ENCODE data around the gene EFTUD2.

The EFTUD2 gene

DNA sequence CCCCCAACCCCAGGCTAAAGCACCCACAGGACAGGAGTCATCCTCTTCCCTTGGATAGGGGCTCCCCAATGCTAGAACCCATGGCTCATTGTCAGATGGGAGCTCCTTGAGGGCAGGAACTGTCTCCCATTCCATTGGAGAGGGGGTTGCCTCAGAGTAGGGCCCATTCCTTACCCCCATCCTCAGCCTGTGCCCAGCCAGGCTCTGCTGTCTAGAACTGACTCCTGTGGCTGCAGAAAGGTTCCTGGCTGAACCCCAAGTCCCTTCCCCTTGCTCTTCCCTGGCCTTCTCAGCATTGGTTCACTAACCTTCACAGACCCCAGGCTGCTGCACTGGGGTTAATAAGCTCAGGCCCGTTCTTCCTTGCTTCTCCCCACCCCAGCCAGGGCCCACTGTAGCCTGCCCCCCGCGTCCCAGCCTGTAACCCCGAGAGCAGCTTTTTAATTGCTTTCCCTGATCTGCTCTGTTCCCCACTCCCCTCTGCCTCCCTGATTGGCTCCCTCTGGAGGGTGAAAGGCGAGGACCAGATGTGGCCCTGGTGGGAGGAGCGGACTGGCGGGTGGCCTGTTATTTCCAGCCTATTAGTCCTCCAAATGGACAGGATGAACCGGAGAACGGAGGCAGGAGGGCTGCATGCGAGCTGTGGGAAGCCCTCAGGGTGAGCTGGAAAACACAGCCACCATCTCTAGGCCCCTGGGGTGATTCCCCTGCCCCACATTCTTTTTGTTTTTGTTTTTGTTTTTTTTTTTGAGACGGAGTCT lies 22.1 kb upstream of the EFTUD2 start:
- H3K27me3 ChIP-seq (ENCODE audit: insufficient read depth, low read length) = no peaks in the 10 kb centered on the region
- H2AFZ ChIP-seq (ENCODE audit: low read depth, low read length) = no peak overlapping the region
- H3K4me3 ChIP-seq (ENCODE audit: low read length) = no peak overlapping the region
- H3K9me3 ChIP-seq (ENCODE audit: low read length) = no peaks in the 10 kb centered on the region
- H3K4me1 ChIP-seq (ENCODE audit: insufficient read depth, low read length) = peaks cover 7% of the 10 kb centered on the region
- peaks cover 7% of the 10 kb centered on the region for H3K36me3 ChIP-seq (ENCODE audit: insufficient read depth, low read length)

DNA sequence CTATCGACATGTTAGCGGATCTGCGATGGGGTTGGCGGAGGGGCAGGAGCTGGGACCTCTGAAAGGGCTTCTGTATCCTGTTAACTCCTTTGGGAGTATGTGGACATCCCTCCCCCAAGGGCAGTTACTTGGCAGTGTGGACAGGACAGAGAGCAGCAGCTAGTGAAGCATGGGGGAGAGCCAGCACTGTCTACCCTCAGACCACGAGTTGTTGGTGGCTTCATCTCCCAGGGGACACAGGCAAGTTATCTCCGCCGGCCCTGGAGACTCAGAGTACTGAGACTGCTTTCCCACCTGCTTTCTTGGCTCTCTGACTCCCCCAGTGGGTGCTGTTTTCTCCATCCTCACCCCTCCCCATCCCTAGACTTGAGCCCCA lies 21.3 kb upstream of the EFTUD2 start:
- Histone ChIP-seq H3K36me3 (ENCODE audit: insufficient read depth, low read length) (no peaks in the 10 kb centered on the region), H2AFZ (ENCODE audit: low read depth, low read length) (no peak overlapping the region), H3K4me1 (ENCODE audit: insufficient read depth, low read length) (peaks cover 14% of the 10 kb centered on the region), H3K9me3 (ENCODE audit: low read length) (no peaks in the 10 kb centered on the region), H3K27me3 (ENCODE audit: insufficient read depth, low read length) (no peaks in the 10 kb centered on the region), H3K4me3 (ENCODE audit: low read length) (no peak overlapping the region)

DNA sequence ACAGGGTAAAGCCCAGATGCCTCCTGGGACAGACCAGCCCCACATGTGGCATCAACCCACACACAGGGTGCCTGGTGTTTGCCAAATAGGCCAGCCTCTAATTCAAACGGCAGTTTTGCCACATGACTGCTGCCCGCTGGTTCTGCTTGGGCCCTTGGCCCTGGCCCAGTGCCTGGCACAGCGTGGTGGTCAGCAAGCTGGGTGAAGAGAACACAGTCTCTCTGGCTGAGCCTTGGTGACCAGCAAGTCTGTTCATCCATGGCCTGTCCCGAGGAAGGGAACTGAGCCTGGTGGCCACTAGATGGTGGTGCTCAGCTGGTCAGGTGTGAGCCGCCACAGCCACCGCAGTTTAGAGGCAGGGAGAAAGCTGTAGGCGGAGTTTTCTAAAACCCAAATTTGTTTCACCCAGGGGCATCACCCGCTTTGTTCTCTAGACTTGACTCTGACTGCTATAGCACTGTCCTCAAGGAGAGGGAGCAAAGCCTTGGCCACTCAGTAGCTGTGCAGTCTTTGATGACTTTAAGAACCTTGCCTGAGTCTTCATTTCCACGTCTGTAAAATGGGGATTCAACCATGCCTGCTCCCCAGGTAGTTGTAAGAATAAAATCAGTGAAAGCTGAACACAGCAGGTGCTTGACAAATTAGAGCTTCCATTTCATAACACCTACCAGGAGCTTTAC lies 20.8 kb upstream of the EFTUD2 start:
- Histone ChIP-seq H3K4me1 (ENCODE audit: insufficient read depth, low read length) (peaks cover 14% of the 10 kb centered on the region), H3K27me3 (ENCODE audit: insufficient read depth, low read length) (no peaks in the 10 kb centered on the region), H2AFZ (ENCODE audit: low read depth, low read length) (no peak overlapping the region), H3K9me3 (ENCODE audit: low read length) (no peaks in the 10 kb centered on the region), H3K4me3 (ENCODE audit: low read length) (no peak overlapping the region), H3K36me3 (ENCODE audit: insufficient read depth, low read length) (no peaks in the 10 kb centered on the region)

GRCh38 chr17:44919411-44919810 lies 20.2 kb upstream of the EFTUD2 start:
- peaks cover under 1% of the 10 kb centered on the region for H3K27me3 ChIP-seq (ENCODE audit: insufficient read depth, low read length)
- H3K36me3 ChIP-seq (ENCODE audit: insufficient read depth, low read length) = no peaks in the 10 kb centered on the region
- H2AFZ ChIP-seq (ENCODE audit: low read depth, low read length) = no peak overlapping the region
- H3K4me3 ChIP-seq (ENCODE audit: low read length) = no peak overlapping the region
- no peaks in the 10 kb centered on the region for H3K9me3 ChIP-seq (ENCODE audit: low read length)
- H3K4me1 ChIP-seq (ENCODE audit: insufficient read depth, low read length) = peaks cover 14% of the 10 kb centered on the region

- H3K4me3 ChIP-seq (ENCODE audit: low read length) = no peak overlapping the region
- no peak overlapping the region for H2AFZ ChIP-seq (ENCODE audit: low read depth, low read length)
- peaks cover 3% of the 10 kb centered on the region for H3K27me3 ChIP-seq (ENCODE audit: insufficient read depth, low read length)
- peaks cover 14% of the 10 kb centered on the region for H3K4me1 ChIP-seq (ENCODE audit: insufficient read depth, low read length)
- H3K9me3 ChIP-seq (ENCODE audit: low read length) = no peaks in the 10 kb centered on the region
- no peaks in the 10 kb centered on the region for H3K36me3 ChIP-seq (ENCODE audit: insufficient read depth, low read length)
Observed at GRCh38 chr17:44918006-44918405, 18.8 kb upstream of the EFTUD2 start.

DNA sequence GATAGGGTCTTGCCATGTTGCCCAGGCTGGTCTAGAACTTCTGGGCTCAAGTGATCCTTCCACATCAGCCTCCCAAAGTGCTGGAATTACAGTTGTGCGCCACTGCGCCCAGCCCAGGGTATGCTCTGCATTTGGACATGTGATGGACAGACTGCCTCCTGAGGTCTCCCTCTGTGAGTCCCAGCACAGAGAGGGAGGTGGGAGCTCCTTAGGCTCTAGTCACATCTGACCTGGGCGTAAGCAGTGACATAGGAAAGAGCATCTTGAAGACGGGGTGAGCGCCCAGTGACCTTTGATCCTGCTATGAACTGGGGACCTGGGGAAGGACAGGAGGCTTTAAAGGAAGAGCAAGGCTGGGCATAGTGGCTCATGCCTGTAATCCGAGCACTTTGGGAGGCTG lies 18.2 kb upstream of the EFTUD2 start:
- Histone ChIP-seq H3K36me3 (ENCODE audit: insufficient read depth, low read length) (no peaks in the 10 kb centered on the region), H2AFZ (ENCODE audit: low read depth, low read length) (no peak overlapping the region), H3K4me3 (ENCODE audit: low read length) (no peak overlapping the region), H3K4me1 (ENCODE audit: insufficient read depth, low read length) (peaks cover 14% of the 10 kb centered on the region), H3K9me3 (ENCODE audit: low read length) (no peaks in the 10 kb centered on the region), H3K27me3 (ENCODE audit: insufficient read depth, low read length) (peaks cover 5% of the 10 kb centered on the region)

DNA sequence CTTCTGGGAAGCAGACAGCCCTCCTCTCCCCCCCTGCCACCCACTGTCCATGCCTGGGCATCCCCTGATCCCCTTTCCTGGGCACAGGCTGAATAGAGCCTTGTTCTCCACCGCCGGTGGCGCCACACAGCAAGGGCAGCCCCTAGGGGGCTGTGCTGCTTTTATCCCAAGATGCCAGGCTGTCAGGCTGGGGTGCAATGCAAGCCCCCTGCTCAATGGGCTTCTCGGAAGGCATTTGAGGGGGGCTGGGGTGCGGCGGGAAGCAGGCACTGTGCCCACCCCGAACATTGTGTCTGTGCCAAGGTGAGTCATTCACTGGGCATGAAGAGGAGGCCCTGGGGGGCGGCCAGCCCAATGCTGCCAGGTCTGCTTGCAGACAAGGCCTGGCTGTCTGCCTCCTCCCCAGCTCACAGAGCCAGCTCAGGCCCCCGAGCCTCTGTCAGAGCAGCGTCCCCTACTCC lies 17.6 kb upstream of the EFTUD2 start:
- H2AFZ ChIP-seq (ENCODE audit: low read depth, low read length) = no peak overlapping the region
- H3K36me3 ChIP-seq (ENCODE audit: insufficient read depth, low read length) = no peaks in the 10 kb centered on the region
- H3K4me3 ChIP-seq (ENCODE audit: low read length) = no peak overlapping the region
- H3K9me3 ChIP-seq (ENCODE audit: low read length) = no peaks in the 10 kb centered on the region
- H3K27me3 ChIP-seq (ENCODE audit: insufficient read depth, low read length) = peaks cover 8% of the 10 kb centered on the region
- H3K4me1 ChIP-seq (ENCODE audit: insufficient read depth, low read length) = peaks cover 14% of the 10 kb centered on the region

- no peaks in the 10 kb centered on the region for H3K9me3 ChIP-seq (ENCODE audit: low read length)
- peaks cover 9% of the 10 kb centered on the region for H3K27me3 ChIP-seq (ENCODE audit: insufficient read depth, low read length)
- H3K4me1 ChIP-seq (ENCODE audit: insufficient read depth, low read length) = peaks cover 10% of the 10 kb centered on the region
- H3K36me3 ChIP-seq (ENCODE audit: insufficient read depth, low read length) = no peaks in the 10 kb centered on the region
- no peak overlapping the region for H2AFZ ChIP-seq (ENCODE audit: low read depth, low read length)
- no peak overlapping the region for H3K4me3 ChIP-seq (ENCODE audit: low read length)
Observed at GRCh38 chr17:44915862-44916780, 16.9 kb upstream of the EFTUD2 start.

DNA sequence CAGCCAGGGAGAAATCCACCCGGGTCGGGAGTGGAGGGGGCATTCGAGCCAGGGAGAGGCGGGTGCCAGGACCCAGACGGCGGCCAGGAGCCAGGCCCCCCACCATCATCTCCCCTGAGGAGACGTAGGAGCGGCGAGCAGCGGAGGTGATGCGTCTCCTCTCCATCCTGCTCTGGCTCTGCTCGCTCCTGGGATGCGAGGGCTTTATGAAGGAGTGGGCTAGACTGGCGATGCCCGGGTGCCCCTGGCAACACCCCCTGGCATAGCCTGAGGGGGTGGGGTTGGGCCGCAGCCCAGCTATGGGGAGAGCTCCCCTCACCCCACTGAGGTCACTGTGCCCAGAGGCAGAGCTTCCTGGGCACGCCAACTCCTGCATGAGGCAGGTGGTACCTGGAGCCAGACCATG lies 16.1 kb upstream of the EFTUD2 start, which contains the start of gene GFAP:
TSS of gene GFAP (minus strand) at position 180 of the 406 bp plus-strand sequence. CDS start at position 166, 14 bp downstream.
- Histone ChIP-seq H3K36me3 (ENCODE audit: insufficient read depth, low read length) (no peaks in the 10 kb centered on the region), H3K4me3 (ENCODE audit: low read length) (no peak within 1 kb of the TSS), H3K9me3 (ENCODE audit: low read length) (peaks cover 2% of the 10 kb centered on the region), H2AFZ (ENCODE audit: low read depth, low read length) (no peak within 1 kb of the TSS), H3K27me3 (ENCODE audit: insufficient read depth, low read length) (peaks cover 16% of the 10 kb centered on the region), H3K4me1 (ENCODE audit: insufficient read depth, low read length) (peaks cover 10% of the 10 kb centered on the region)

GRCh38 chr17:44914698-44915271 lies 15.5 kb upstream of the EFTUD2 start:
- Histone ChIP-seq H3K27me3 (ENCODE audit: insufficient read depth, low read length) (peaks cover 16% of the 10 kb centered on the region), H3K9me3 (ENCODE audit: low read length) (peaks cover 2% of the 10 kb centered on the region), H3K4me1 (ENCODE audit: insufficient read depth, low read length) (peaks cover 16% of the 10 kb centered on the region), H2AFZ (ENCODE audit: low read depth, low read length) (no peak overlapping the region), H3K4me3 (ENCODE audit: low read length) (no peak overlapping the region), H3K36me3 (ENCODE audit: insufficient read depth, low read length) (no peaks in the 10 kb centered on the region)

DNA sequence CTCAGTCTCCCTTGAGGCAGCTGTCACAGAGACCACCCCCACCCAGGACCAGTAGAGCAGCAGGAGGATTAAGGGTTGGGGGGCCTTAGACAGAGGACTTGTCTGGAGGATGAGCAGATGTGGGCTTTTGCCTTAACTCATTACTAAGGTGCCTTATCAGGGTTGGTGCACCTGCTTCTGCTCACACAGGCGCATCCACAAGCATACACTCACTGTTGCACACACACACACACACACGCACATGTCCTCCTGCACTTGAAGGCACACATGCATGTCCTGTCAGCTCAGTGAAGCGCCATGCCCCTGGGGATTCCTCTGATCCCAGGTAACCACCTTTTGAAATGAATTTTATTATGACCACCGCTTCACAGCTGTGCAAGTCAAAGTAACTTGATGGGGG lies 14.9 kb upstream of the EFTUD2 start:
- Histone ChIP-seq H3K27me3 (ENCODE audit: insufficient read depth, low read length) (peaks cover 16% of the 10 kb centered on the region), H2AFZ (ENCODE audit: low read depth, low read length) (no peak overlapping the region), H3K36me3 (ENCODE audit: insufficient read depth, low read length) (no peaks in the 10 kb centered on the region), H3K9me3 (ENCODE audit: low read length) (peaks cover 2% of the 10 kb centered on the region), H3K4me1 (ENCODE audit: insufficient read depth, low read length) (peaks cover 19% of the 10 kb centered on the region), H3K4me3 (ENCODE audit: low read length) (no peak overlapping the region)

DNA sequence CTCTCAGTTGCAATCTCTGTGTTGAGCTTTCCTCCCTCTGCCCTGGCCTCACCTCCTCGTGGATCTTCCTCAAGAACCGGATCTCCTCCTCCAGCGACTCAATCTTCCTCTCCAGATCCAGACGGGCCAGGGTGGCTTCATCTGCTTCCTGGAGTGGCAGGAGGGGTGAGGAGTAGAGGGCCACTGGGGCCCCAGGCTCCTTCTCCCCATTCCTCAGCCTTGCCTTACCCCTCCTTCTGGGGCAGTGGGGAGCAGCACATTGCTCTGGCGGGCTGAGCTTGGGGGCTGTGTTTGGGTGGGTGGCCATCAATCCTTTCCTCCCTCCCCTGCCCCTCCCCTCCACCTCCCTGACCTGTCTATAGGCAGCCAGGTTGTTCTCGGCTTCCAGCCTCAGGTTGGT lies 14.4 kb upstream of the EFTUD2 start:
- peaks cover 16% of the 10 kb centered on the region for H3K27me3 ChIP-seq (ENCODE audit: insufficient read depth, low read length)
- peaks cover 19% of the 10 kb centered on the region for H3K4me1 ChIP-seq (ENCODE audit: insufficient read depth, low read length)
- H3K9me3 ChIP-seq (ENCODE audit: low read length) = peaks cover 2% of the 10 kb centered on the region
- H3K4me3 ChIP-seq (ENCODE audit: low read length) = no peak overlapping the region
- H3K36me3 ChIP-seq (ENCODE audit: insufficient read depth, low read length) = no peaks in the 10 kb centered on the region
- no peak overlapping the region for H2AFZ ChIP-seq (ENCODE audit: low read depth, low read length)

Measured in neuron (in vitro differentiated cells).